ENCODE measurements around the gene ACP5. TPM values are rescaled to one million over a fixed set of nuclear protein-coding genes. Genes with fewer than 3 reads are reported as not detected.
A peak's percentile ranks its signal among the peaks of the same experiment; 100 is the strongest.
"Not testable (repeated sequence)": the region's sequence is repeated elsewhere in the genome, so short reads cannot be mapped to it uniquely, and the experiment has no call there.

The ACP5 gene
- total and polyA plus RNA-seq, 2 donors, result 1.1 to 14.7 TPM

- H3K4me3 ChIP-seq (ENCODE audit: low read depth, low read length); H3K4me1 ChIP-seq (ENCODE audit: insufficient read depth); H3K36me3 ChIP-seq (ENCODE audit: insufficient read depth); H3K27ac ChIP-seq (ENCODE audit: low read depth); DNase-seq (ENCODE audit: extremely low spot score): not testable (repeated sequence)
- 89% methylated on average over 5 of the region's 5 CpGs for WGBS
These were observed 11.8 kb downstream of the ACP5 start for GRCh38 chr19:11565649-11565980.

- H3K27ac ChIP-seq (ENCODE audit: low read depth); DNase-seq (ENCODE audit: extremely low spot score); H3K4me1 ChIP-seq (ENCODE audit: insufficient read depth); H3K36me3 ChIP-seq (ENCODE audit: insufficient read depth); H3K4me3 ChIP-seq (ENCODE audit: low read depth, low read length): not testable (repeated sequence)
- WGBS, result 93% methylated on average over 6 of the region's 6 CpGs
These were observed 13.2 kb downstream of the ACP5 start for GRCh38 chr19:11564082-11564807.

- DNase-seq (ENCODE audit: extremely low spot score), result no peak
- Histone ChIP-seq H3K27ac (ENCODE audit: low read depth) (no peak overlapping the region), H3K4me1 (ENCODE audit: insufficient read depth) (no peaks in the 10 kb centered on the region), H3K4me3 (ENCODE audit: low read depth, low read length) (no peak overlapping the region), H3K36me3 (ENCODE audit: insufficient read depth) (no peaks in the 10 kb centered on the region)
- WGBS, result 86% methylated on average over 8 of the region's 8 CpGs
These were observed 13.9 kb downstream of the ACP5 start for GRCh38 chr19:11563532-11563931.

GRCh38 chr19:11560404-11561051 lies 16.9 kb downstream of the ACP5 start:
- H3K4me1 ChIP-seq (ENCODE audit: insufficient read depth), result no peaks in the 10 kb centered on the region
- 13% methylated on average over 9 of the region's 9 CpGs for WGBS
- H3K4me3 ChIP-seq (ENCODE audit: low read depth, low read length), result no peak overlapping the region

GRCh38 chr19:11558881-11559828 lies 18.3 kb downstream of the ACP5 start, which contains the start of gene ELOF1:
Gene ELOF1 (minus strand): TSS chr19:11559230. CDS start chr19:11554347, 4,883 bp downstream.
- peak; percentile 96 for DNase-seq (ENCODE audit: extremely low spot score)
- H3K4me3 ChIP-seq (ENCODE audit: low read depth, low read length), result peak within 1 kb of the TSS; percentile 81
- 2% methylated on average over 57 of the region's 57 CpGs for WGBS
- H3K27ac ChIP-seq (ENCODE audit: low read depth), result peak within 1 kb of the TSS; percentile 30
- no peaks in the 10 kb centered on the region for H3K4me1 ChIP-seq (ENCODE audit: insufficient read depth)
- no peaks in the 10 kb centered on the region for H3K36me3 ChIP-seq (ENCODE audit: insufficient read depth)

More at GRCh38 chr19:11560404-11561051, 16.9 kb downstream of the ACP5 start:
- DNase-seq (ENCODE audit: extremely low spot score), result no peak
- no peak overlapping the region for H3K27ac ChIP-seq (ENCODE audit: low read depth)
- H3K36me3 ChIP-seq (ENCODE audit: insufficient read depth), result no peaks in the 10 kb centered on the region

- DNase-seq (ENCODE audit: extremely low spot score), result no peak
- Histone ChIP-seq H3K27ac (ENCODE audit: low read depth) (no peak overlapping the region), H3K36me3 (ENCODE audit: insufficient read depth) (peaks cover 2% of the 10 kb centered on the region), H3K4me1 (ENCODE audit: insufficient read depth) (no peaks in the 10 kb centered on the region), H3K4me3 (ENCODE audit: low read depth, low read length) (no peak overlapping the region)
- WGBS, result 78% methylated on average over 4 of the region's 4 CpGs
These were observed 20.6 kb downstream of the ACP5 start for GRCh38 chr19:11556634-11557420.

- Histone ChIP-seq H3K36me3 (ENCODE audit: insufficient read depth) (peaks cover 2% of the 10 kb centered on the region), H3K4me1 (ENCODE audit: insufficient read depth) (no peaks in the 10 kb centered on the region), H3K4me3 (ENCODE audit: low read depth, low read length) (no peak overlapping the region), H3K27ac (ENCODE audit: low read depth) (no peak overlapping the region)
- WGBS, result 86% methylated on average over 6 of the region's 6 CpGs
- DNase-seq (ENCODE audit: extremely low spot score), result no peak
These were observed 22.2 kb downstream of the ACP5 start for GRCh38 chr19:11555246-11555645.

- WGBS, result 90% methylated on average over 12 of the region's 12 CpGs
- DNase-seq (ENCODE audit: extremely low spot score), result no peak
- no peaks in the 10 kb centered on the region for H3K4me1 ChIP-seq (ENCODE audit: insufficient read depth)
- H3K27ac ChIP-seq (ENCODE audit: low read depth), result no peak overlapping the region
- no peak overlapping the region for H3K4me3 ChIP-seq (ENCODE audit: low read depth, low read length)
- H3K36me3 ChIP-seq (ENCODE audit: insufficient read depth), result peaks cover 2% of the 10 kb centered on the region
These were observed 23.3 kb downstream of the ACP5 start for GRCh38 chr19:11554160-11554559.

GRCh38 chr19:11552666-11553372 lies 24.6 kb downstream of the ACP5 start:
- Histone ChIP-seq H3K27ac (ENCODE audit: low read depth) (no peak overlapping the region), H3K36me3 (ENCODE audit: insufficient read depth) (peaks cover 2% of the 10 kb centered on the region), H3K4me1 (ENCODE audit: insufficient read depth) (no peaks in the 10 kb centered on the region), H3K4me3 (ENCODE audit: low read depth, low read length) (no peak overlapping the region)
- DNase-seq (ENCODE audit: extremely low spot score), result no peak
- 73% methylated on average over 20 of the region's 20 CpGs for WGBS

- Histone ChIP-seq H3K27ac (ENCODE audit: low read depth) (no peak overlapping the region), H3K36me3 (ENCODE audit: insufficient read depth) (peaks cover 2% of the 10 kb centered on the region), H3K4me3 (ENCODE audit: low read depth, low read length) (no peak overlapping the region), H3K4me1 (ENCODE audit: insufficient read depth) (no peaks in the 10 kb centered on the region)
- no peak for DNase-seq (ENCODE audit: extremely low spot score)
- WGBS, result 40% methylated on average over 26 of the region's 26 CpGs
These were observed 25.7 kb downstream of the ACP5 start for GRCh38 chr19:11551603-11552235.

GRCh38 chr19:11550265-11550664 lies 27.2 kb downstream of the ACP5 start:
- Histone ChIP-seq H3K27ac (ENCODE audit: low read depth) (no peak overlapping the region), H3K4me3 (ENCODE audit: low read depth, low read length) (no peak overlapping the region), H3K4me1 (ENCODE audit: insufficient read depth) (no peaks in the 10 kb centered on the region), H3K36me3 (ENCODE audit: insufficient read depth) (peaks cover 2% of the 10 kb centered on the region)
- 83% methylated on average over 8 of the region's 8 CpGs for WGBS
- DNase-seq (ENCODE audit: extremely low spot score), result no peak

- Histone ChIP-seq H3K27ac (ENCODE audit: low read depth) (no peak overlapping the region), H3K4me1 (ENCODE audit: insufficient read depth) (no peaks in the 10 kb centered on the region), H3K4me3 (ENCODE audit: low read depth, low read length) (no peak overlapping the region), H3K36me3 (ENCODE audit: insufficient read depth) (peaks cover 2% of the 10 kb centered on the region)
- WGBS, result 90% methylated on average over 24 of the region's 24 CpGs
- DNase-seq (ENCODE audit: extremely low spot score), result no peak
These were observed 28.0 kb downstream of the ACP5 start for GRCh38 chr19:11549386-11549953.

Measured in urinary bladder (tissue), 4 donors.